GM19193 (cell line): ENCODE data around the gene INSYN2B.

Experiments used
- POLR2A ChIP-seq: IDR thresholded peaks from 4 replicates; pipeline ENCODE4 v1.6.1; 2011; ENCODE audit not compliant: insufficient read depth, insufficient read length; ENCODE audit errors: extremely low read depth

INSYN2B gene

GRCh38 chr5:169864483-169864882 is 115.8 kb downstream of the INSYN2B start:
- TF ChIP-seq POLR2A, result no peak

- TF ChIP-seq POLR2A, result no peak
Measured at GRCh38 chr5:169862391-169862811, 117.9 kb downstream of the INSYN2B start.

DNA sequence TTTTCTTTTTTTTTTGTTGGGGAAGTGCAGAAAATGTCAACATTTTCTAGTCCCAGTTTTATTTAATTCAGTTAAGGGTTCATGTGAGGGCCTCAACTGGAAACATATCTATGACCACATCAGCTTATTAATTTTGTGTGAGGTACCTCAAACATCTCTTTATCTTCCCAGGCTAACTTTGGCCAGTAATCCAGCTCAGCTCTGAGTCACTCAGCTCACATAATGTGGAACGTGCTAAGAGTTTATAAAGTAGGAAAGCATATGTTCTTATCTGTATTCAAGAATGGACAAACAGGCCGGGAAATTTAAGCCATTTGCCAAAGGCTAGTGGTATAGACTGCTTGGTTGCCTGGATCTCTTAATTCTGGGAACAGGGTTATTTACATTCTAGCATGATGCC is 118.4 kb downstream of the INSYN2B start:
- no peak for TF ChIP-seq POLR2A

DNA sequence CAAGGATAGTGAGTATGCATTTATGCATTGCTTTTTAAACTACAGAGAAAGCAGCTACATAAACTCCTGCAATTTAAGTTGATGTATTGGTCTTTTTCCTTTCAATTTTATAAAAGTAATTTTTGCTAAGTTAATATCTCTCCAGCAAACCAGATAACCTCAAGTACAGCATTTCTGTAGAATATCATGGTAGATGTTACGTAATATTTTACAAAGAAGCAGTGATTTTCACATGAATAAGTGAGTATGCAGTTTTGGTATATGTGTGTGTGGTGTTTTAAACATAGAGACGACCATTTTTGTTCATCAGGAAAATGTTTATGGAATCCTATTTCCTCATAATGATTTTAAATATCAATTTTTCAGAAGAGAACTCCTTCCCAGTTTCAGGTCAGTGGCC is 118.9 kb downstream of the INSYN2B start:
- TF ChIP-seq POLR2A, result no peak

DNA sequence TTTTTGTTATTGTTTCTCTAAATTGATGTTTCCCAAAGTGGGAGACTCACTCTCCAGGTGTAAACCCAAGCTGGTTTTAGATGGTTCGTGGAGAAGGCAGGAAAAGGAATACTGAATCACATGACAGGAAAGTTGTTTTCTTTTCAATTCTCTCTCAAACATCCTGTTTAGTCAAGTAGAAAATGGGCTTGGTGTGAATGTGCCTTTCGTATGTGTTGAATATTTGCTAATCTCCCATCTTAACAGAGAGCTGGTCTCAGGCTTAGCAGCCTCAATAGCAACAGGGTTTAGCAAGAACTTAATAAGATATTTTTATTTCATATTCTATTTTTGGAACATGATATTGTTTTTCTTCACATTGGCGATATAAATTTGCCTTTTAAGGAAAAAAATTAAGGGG is 119.7 kb downstream of the INSYN2B start:
- TF ChIP-seq POLR2A, result no peak

GRCh38 chr5:169856571-169856970 is 123.7 kb downstream of the INSYN2B start:
- no peak for TF ChIP-seq POLR2A

GRCh38 chr5:169851321-169851850 is 128.9 kb downstream of the INSYN2B start:
- no peak for TF ChIP-seq POLR2A

- no peak for TF ChIP-seq POLR2A
Measured at GRCh38 chr5:169850409-169850808, 129.9 kb downstream of the INSYN2B start.

- no peak for TF ChIP-seq POLR2A
Measured at GRCh38 chr5:169848792-169849191, 131.5 kb downstream of the INSYN2B start.

DNA sequence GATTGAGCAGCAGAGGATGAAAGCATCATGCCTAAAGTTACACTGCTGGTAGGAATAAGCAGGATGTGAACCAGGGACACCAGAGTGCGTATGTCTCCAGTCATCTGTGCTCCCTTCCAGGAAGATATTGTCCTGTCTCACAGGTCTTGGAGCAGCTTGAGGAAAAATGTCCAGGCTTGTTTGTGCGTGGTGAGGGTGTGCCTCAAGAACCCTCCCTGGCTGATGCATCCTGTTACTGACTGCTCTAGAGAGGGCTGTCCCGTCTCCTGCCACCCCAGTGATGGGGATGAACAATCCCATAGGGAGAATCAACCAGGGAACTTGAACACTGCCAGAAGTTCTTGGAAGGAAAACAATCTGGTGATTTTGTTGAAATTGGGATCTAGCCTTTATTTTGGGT is 132.0 kb downstream of the INSYN2B start:
- TF ChIP-seq POLR2A, result no peak

GRCh38 chr5:169847519-169847918 is 132.8 kb downstream of the INSYN2B start:
- no peak for TF ChIP-seq POLR2A

DNA sequence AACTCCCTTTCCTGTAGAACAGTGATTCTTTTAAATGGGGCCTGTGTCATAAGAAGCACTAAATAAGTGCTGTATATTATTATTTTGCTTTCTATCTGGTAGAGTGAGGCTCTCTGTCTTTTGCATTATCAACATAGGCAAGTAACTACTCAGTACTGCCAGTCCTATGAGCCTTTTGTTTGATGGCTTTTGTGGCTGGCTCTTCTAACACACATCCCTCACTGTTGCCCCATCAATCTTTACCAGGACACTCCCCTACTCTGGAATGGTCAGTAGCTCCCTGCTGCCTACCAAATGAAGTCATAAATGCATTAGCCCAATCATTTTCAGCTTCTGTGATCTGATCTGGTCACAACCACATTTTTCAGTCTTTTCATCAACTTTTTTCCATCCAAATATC is 137.6 kb downstream of the INSYN2B start:
- no peak for TF ChIP-seq POLR2A

- no peak for TF ChIP-seq POLR2A
Measured at GRCh38 chr5:169840405-169840804, 139.9 kb downstream of the INSYN2B start.

- no peak for TF ChIP-seq POLR2A
Measured at GRCh38 chr5:169838688-169839087, 141.6 kb downstream of the INSYN2B start.

DNA sequence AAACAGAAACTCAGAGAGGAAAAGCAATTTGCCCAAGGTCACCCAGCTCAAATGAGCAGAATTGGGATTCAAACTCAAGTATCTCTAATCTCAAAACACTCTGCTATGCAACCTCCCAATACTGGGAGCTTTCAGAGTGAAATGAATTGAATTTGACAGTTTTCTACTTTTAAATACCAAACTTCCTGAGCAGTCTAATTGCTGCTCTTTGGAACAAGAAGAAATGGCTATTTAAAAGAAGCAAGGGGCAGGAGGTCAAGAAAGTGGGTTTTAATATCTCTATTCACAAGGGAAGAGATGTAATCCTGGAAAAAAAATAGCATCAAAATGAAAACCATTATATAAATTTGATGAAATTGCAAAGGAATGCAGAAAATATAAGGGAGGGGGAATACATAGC is 142.6 kb downstream of the INSYN2B start:
- TF ChIP-seq POLR2A, result no peak

- TF ChIP-seq POLR2A, result no peak
Measured at GRCh38 chr5:169836835-169837536, 143.3 kb downstream of the INSYN2B start.

DNA sequence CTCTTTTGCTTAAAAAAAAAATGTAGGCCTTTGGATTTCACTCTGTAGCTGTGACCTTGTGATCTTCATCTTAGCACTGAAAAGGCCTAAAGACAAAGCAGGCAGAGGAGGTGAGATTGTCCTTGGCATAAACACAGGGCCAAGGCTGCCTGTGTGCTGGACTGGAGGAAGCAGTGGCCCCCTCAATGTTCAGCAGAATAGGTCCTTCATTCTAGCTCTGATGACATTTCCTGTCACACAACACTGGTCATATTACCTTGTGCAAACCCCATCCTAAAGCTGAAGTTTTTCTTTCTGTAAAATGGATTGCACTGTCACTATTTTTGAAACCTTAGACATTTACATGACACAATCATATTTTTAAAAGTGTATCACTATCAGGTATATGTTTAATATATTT is 147.4 kb downstream of the INSYN2B start:
- no peak for TF ChIP-seq POLR2A

- no peak for TF ChIP-seq POLR2A
Measured at GRCh38 chr5:169832304-169832703, 148.0 kb downstream of the INSYN2B start.

DNA sequence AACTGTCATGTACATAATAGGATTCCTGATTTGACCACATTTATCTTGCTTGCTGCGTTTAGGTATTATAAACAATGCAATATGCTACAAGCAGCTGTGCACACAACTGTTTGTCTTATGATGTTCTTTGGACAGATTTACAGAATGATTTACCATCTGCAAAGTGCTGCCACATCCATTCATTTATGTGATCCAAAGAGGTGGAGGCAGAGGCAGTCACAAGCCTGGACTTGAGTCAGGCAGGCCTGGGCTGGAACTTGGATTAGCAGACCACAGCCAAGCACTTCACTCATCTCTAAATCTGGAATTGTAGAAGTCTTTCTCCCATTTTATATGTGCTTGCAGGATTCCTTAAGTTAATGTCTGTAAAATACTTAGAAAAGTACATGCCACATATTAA is 149.0 kb downstream of the INSYN2B start:
- no peak for TF ChIP-seq POLR2A
